GM12878 (cell line): Measurements from ENCODE around the gene RAP2B. TPM values are rescaled to one million over a fixed set of nuclear protein-coding genes. Genes with fewer than 3 reads are reported as not detected.
A peak's percentile ranks its signal among the peaks of the same experiment; 100 is the strongest.

Experiments
- ATAC-seq: fragments of 200-7000 bp; cut with Tn5 transposase; 3 replicates; pipeline ENCODE4 v1.9.1; 2020; ENCODE audit warnings: mild to moderate bottlenecking, moderate library complexity
- BruUV-seq: library from RNA; stranded (reverse); fragments of 400-500 nt; replicated peaks from 2 replicates; lab custom pipeline; 2021; lab: Mats Ljungman, UMichigan
- CTCF ChIA-PET: fragments of 300-600 bp; sonication (Branson Sonifier 250); formaldehyde crosslinking; extraction: SDS; loops from one replicate; lab custom pipeline; 2021; ENCODE audit warnings: inconsistent platforms; lab: Yijun Ruan, JAX
- POLR2A ChIA-PET: fragments of 350-600 bp; formaldehyde crosslinking; extraction: SDS; loops from one replicate; lab custom pipeline; 2021; ENCODE audit warnings: inconsistent platforms; lab: Charles Lee
- RAD21 ChIA-PET: fragments of 300-600 bp; sonication (Branson Sonifier 250); formaldehyde crosslinking; loops from one replicate; lab custom pipeline; 2023; ENCODE audit warnings: antibody characterized with exemption; ENCODE audit not compliant: unreplicated experiment; lab: Charles Lee
- SMC1A ChIA-PET: fragments of 300-600 bp; sonication (Branson Sonifier 250); formaldehyde crosslinking; loops from one replicate; lab custom pipeline; 2023; ENCODE audit not compliant: unreplicated experiment, uncharacterized antibody; lab: Charles Lee
- DNase-seq: peaks from one replicate; pipeline ENCODE4 v3.0.0-alpha.2; 2011; ENCODE audit warnings: low read depth, low spot score
- FAIRE-seq: peaks from 3 replicates; lab custom pipeline; 2011; peaks lifted over from hg19 to GRCh38; lab: Jason Lieb, UNC
- H2AFZ ChIP-seq: 2 replicates; pipeline ENCODE4 v1.6.0; 2011; ENCODE audit warnings: low read depth, low read length, control low read depth; ENCODE audit not compliant: control insufficient read depth
- H3K27ac ChIP-seq: 2 replicates; pipeline ENCODE4 v1.5.1; 2011; ENCODE audit warnings: control low read depth; ENCODE audit not compliant: control insufficient read depth, insufficient read depth
- H3K27me3 ChIP-seq, 2 experiments: replicated peaks in 1 of 2; 2 replicates each; pipeline versions ENCODE4 v1.6.0 to v1.6.1; 2011; ENCODE audit warnings: low read length in 1 of 2; ENCODE audit not compliant: control insufficient read depth in 2 of 2, insufficient read depth in 2 of 2
- H3K36me3 ChIP-seq, 2 experiments: 2 replicates each; pipeline ENCODE4 v1.5.1; 2011; ENCODE audit warnings: low read length in 1 of 2; ENCODE audit not compliant: control insufficient read depth in 2 of 2, insufficient read depth in 2 of 2
- H3K4me1 ChIP-seq: 2 replicates; pipeline ENCODE4 v1.6.1; 2011; ENCODE audit warnings: mild to moderate bottlenecking, low read length, moderate library complexity, mixed read lengths; ENCODE audit not compliant: control insufficient read depth, insufficient read depth
- H3K4me2 ChIP-seq: 2 replicates; pipeline ENCODE4 v1.6.0; 2011; ENCODE audit warnings: control low read depth; ENCODE audit not compliant: control insufficient read depth, insufficient read depth
- H3K4me3 ChIP-seq: fragments of 200-600 bp; sonication (generic); 2 replicates; pipeline ENCODE4 v1.5.1; 2016
- H3K79me2 ChIP-seq: 2 replicates; pipeline ENCODE4 v1.6.0; 2011; ENCODE audit warnings: low read length; ENCODE audit not compliant: control insufficient read depth, insufficient read depth
- H3K9ac ChIP-seq: 2 replicates; pipeline ENCODE4 v1.8.0; 2011; ENCODE audit warnings: low read length, control low read depth, mixed read lengths; ENCODE audit not compliant: control insufficient read depth, insufficient read depth
- H3K9me3 ChIP-seq: replicated peaks from 3 replicates; pipeline ENCODE4 v1.5.1; 2011; ENCODE audit warnings: mild to moderate bottlenecking, low read length; ENCODE audit not compliant: control insufficient read depth, insufficient read depth
- H4K20me1 ChIP-seq: 2 replicates; pipeline ENCODE4 v1.6.0; 2011; ENCODE audit not compliant: control insufficient read depth, insufficient read depth
- CHD2 ChIP-seq: IDR thresholded peaks from 2 replicates; pipeline ENCODE4 v1.6.1; 2011; ENCODE audit warnings: low read depth, low read length, improper control_type of control experiment, borderline replicate concordance
- FOS ChIP-seq: IDR thresholded peaks from 3 replicates; pipeline ENCODE4 v1.6.1; 2011; ENCODE audit warnings: borderline replicate concordance; ENCODE audit not compliant: insufficient read length; ENCODE audit errors: extremely low read depth
- KLF5 ChIP-seq: fragments of 450-650 bp; IDR thresholded peaks from 2 replicates; pipeline ENCODE4 v1.6.1; 2014; ENCODE audit warnings: mild to moderate bottlenecking; ENCODE audit not compliant: partially characterized antibody
- MAX ChIP-seq: IDR thresholded peaks from 2 replicates; pipeline ENCODE4 v1.6.1; 2012; ENCODE audit warnings: low read depth, low read length, improper control_type of control experiment
- MEF2A ChIP-seq: IDR thresholded peaks from 2 replicates; pipeline ENCODE4 v1.6.1; 2011; ENCODE audit warnings: low read depth, mild to moderate bottlenecking, low read length, moderate library complexity; ENCODE audit not compliant: insufficient read depth
- MTA3 ChIP-seq: IDR thresholded peaks from 2 replicates; pipeline ENCODE4 v1.6.1; 2012; ENCODE audit warnings: low read length, inconsistent platforms, borderline replicate concordance
- NKRF ChIP-seq: fragments of 450-650 bp; conservative IDR thresholded peaks from 2 replicates; pipeline ENCODE4 v1.6.1; 2017; ENCODE audit warnings: mild to moderate bottlenecking, moderate library complexity
- NR2F1 ChIP-seq: fragments of 450-650 bp; conservative IDR thresholded peaks from 2 replicates; pipeline ENCODE4 v1.6.1; 2017; ENCODE audit warnings: mild to moderate bottlenecking
- PKNOX1 ChIP-seq: fragments of 450-650 bp; IDR thresholded peaks from 2 replicates; pipeline ENCODE4 v1.6.1; 2016; ENCODE audit warnings: mild to moderate bottlenecking
- RCOR1 ChIP-seq: conservative IDR thresholded peaks from 2 replicates; pipeline ENCODE4 v1.6.1; 2012; ENCODE audit warnings: low read depth, low read length, improper control_type of control experiment
- TCF12 ChIP-seq: IDR thresholded peaks from 2 replicates; pipeline ENCODE4 v1.6.1; 2011; ENCODE audit warnings: low read depth, mild to moderate bottlenecking, low read length
- YY1 ChIP-seq: IDR thresholded peaks from 2 replicates; pipeline ENCODE4 v1.6.1; 2011; ENCODE audit warnings: low read depth, mild to moderate bottlenecking, low read length
- ZBTB40 ChIP-seq: fragments of 450-650 bp; IDR thresholded peaks from 2 replicates; pipeline ENCODE4 v1.6.1; 2016; ENCODE audit warnings: mild to moderate bottlenecking, moderate library complexity, borderline replicate concordance
- ZNF274 ChIP-seq: IDR thresholded peaks from one replicate; pipeline ENCODE4 v1.8.0; 2011; ENCODE audit not compliant: insufficient read length, insufficient read depth
- ZNF384 ChIP-seq: IDR thresholded peaks from 2 replicates; pipeline ENCODE4 v1.6.1; 2012; ENCODE audit warnings: low read depth, mild to moderate bottlenecking, low read length, improper control_type of control experiment, borderline replicate concordance
- ZNF622 ChIP-seq: fragments of 450-650 bp; IDR thresholded peaks from 2 replicates; pipeline ENCODE4 v1.6.1; 2017; ENCODE audit warnings: mild to moderate bottlenecking, inconsistent platforms
- WGBS: methylation state at CpG from one replicate; pipeline ENCODE4 v1.1.6; 2016; ENCODE audit warnings: low lambda C conversion rate; ENCODE audit not compliant: insufficient replicate concordance, insufficient coverage; ENCODE audit errors: missing lambda C conversion rate; 5-methylcytosine and 5-hydroxymethylcytosine counted together
- in situ Hi-C: fragments of 300-500 bp; cut with MboI; formaldehyde crosslinking; loops from 9 replicates; pipeline ENCODE4 v1.14.3; 2018; ENCODE audit warnings: mixed read lengths
- intact Hi-C: fragments of 100-400 bp; cut with micrococcal nuclease; formaldehyde crosslinking; loops from one replicate; pipeline ENCODE4 v1.14.2; 2022; ENCODE audit not compliant: unreplicated experiment
- polyA plus RNA-seq, 11 experiments: library from polyadenylated mRNA; depleted of rRNA in 4 of 11; unstranded in 6 of 11; stranded (reverse) in 5 of 11; fragments of >200 nt; fragmentation: Nextera tagmentation in 4 of 11; fragmentation: Illumina TruSeq in 1 of 11; extraction: Ambion mirVana in 4 of 11; extraction: Trizol in 1 of 11; gene quantifications; 1 replicate in 1 of 11; 2 replicates in 10 of 11; pipeline versions ENCODE4 v1.2.1 to v1.2.3, GENCODE V29; 2011 to 2016; ENCODE audit warnings: inconsistent platforms in 2 of 11, missing spikeins in 2 of 11, low read depth in 1 of 11
- total RNA-seq, 4 experiments: library from RNA; depleted of rRNA in 3 of 4; stranded (reverse); fragments of >200 nt in 3 of 4; fragmentation: Illumina TruSeq in 1 of 4; extraction: Trizol in 1 of 4; gene quantifications; 2 replicates each; pipeline versions ENCODE4 v1.2.1 to v1.2.3, GENCODE V29; 2013 to 2021

RAP2B gene
- total and polyA plus RNA-seq, 10 of the 15 experiments (the other 5 are each of a cell fraction or from before 2014, with no cell fraction given): 5.9 to 21.3 (median 12.0) TPM

- CTCF ChIA-PET: interaction anchor here (1.0 to 1.5 kb wide), 2 partner anchors 12 to 1092 kb away, joined by 3 read pairs; no protein-coding TSS in a partner anchor
- peak; percentile 99 for FAIRE-seq
- Histone ChIP-seq H3K79me2 (peaks cover 42% of the 10 kb centered on the region), H3K4me2 (peak overlapping the region; percentile 88), H3K9me3 (no peaks in the 10 kb centered on the region), H3K4me3 (peak overlapping the region; percentile 98), H3K27ac (peak overlapping the region; percentile 97), H3K36me3 (no peaks in the 10 kb centered on the region), H3K4me1 (peaks cover 11% of the 10 kb centered on the region), H2AFZ (peak overlapping the region; percentile 88), H3K9ac (peak overlapping the region; percentile 95), H4K20me1 (no peaks in the 10 kb centered on the region), H3K27me3 (no peaks in the 10 kb centered on the region)
- WGBS: 1% methylated on average over 27 of the region's 27 CpGs
- no TSS peak for BruUV-seq
- POLR2A ChIA-PET: interaction anchor here (0.6 to 2.3 kb wide), 7 partner anchors 12 to 50 kb away, joined by 3 to 10 read pairs (median 3); no protein-coding TSS in a partner anchor
- SMC1A ChIA-PET: interaction anchor here (0.8 to 2.6 kb wide), 12 partner anchors 10 to 915 kb away, joined by 3 to 15 read pairs (median 4); no protein-coding TSS in a partner anchor
- in situ Hi-C loops: no loop called here
- RAD21 ChIA-PET: interaction anchor here (1.0 to 2.7 kb wide), 6 partner anchors 11 to 903 kb away, joined by 3 to 9 read pairs (median 6); no protein-coding TSS in a partner anchor
- intact Hi-C loops: loop anchor here (1.0 to 10.0 kb wide), 6 partner anchors 22 to 1154 kb away; no protein-coding TSS in a partner anchor
- DNase-seq: peak; percentile 96
- peak; percentile 84 for ATAC-seq
- TF ChIP-seq TCF12 (peak; percentile 82; the same call in 1 of the 2 replicates), ZNF274 (no peak), MTA3 (no peak), KLF5 (no peak), ZBTB40 (0 out of 2 replicates have a peak, but pooled peaks have one; percentile 35), CHD2 (peak; percentile 89; the same call in 1 of the 2 replicates), RCOR1 (no peak), ZNF384 (peak; percentile 2; the same call in 1 of the 2 replicates), NR2F1 (no peak), ZNF622 (no peak), FOS (peak; percentile 78), YY1 (peak; percentile 58; the same call in 1 of the 2 replicates), MEF2A (peak; percentile 68; the same call in 1 of the 2 replicates), PKNOX1 (peak; percentile 87), NKRF (0 out of 2 replicates have a peak, but pooled peaks have one; percentile 13), MAX (no peak)
Observed at GRCh38 chr3:153161138-153161713, 800 bp upstream of the RAP2B start.
